Skin of body (tissue), 2 donors: Measurements from ENCODE around the gene INSRR. TPM values are rescaled to one million over a fixed set of nuclear protein-coding genes. Genes with fewer than 3 reads are reported as not detected.
A peak's percentile ranks its signal among the peaks of the same experiment; 100 is the strongest.

Source experiments
- DNase-seq: peaks from one replicate; lab custom pipeline; 2025; lab: John Stamatoyannopoulos, UW
- total RNA-seq: library from RNA; depleted of rRNA; stranded (reverse); fragments of >200 nt; gene quantifications from one replicate; pipeline ENCODE4 v1.2.3, GENCODE V29; 2014

The INSRR gene
- total RNA-seq, 1 donor from 2014 or later: under 0.01 TPM

- DNase-seq: no peak
Observed at GRCh38 chr1:156834322-156834721, 24.6 kb downstream of the INSRR start.

GRCh38 chr1:156833603-156834002 is 25.3 kb downstream of the INSRR start:
- DNase-seq: no peak

GRCh38 chr1:156832434-156832833 is 26.5 kb downstream of the INSRR start:
- DNase-seq: no peak

- DNase-seq: no peak
Observed at GRCh38 chr1:156828400-156829124, 30.4 kb downstream of the INSRR start.

- DNase-seq: no peak
Observed at GRCh38 chr1:156826630-156827029, 32.3 kb downstream of the INSRR start.

- no peak for DNase-seq
Observed at GRCh38 chr1:156823210-156823790, 35.6 kb downstream of the INSRR start.

GRCh38 chr1:156822680-156823079 is 36.2 kb downstream of the INSRR start:
- DNase-seq: no peak

- DNase-seq: no peak
Observed at GRCh38 chr1:156821801-156822200, 37.1 kb downstream of the INSRR start.

GRCh38 chr1:156816561-156817328 is 42.2 kb downstream of the INSRR start, which contains the start of gene SH2D2A:
Gene SH2D2A (minus strand): TSS chr1:156816848. CDS start chr1:156816708, 140 bp downstream.
- DNase-seq: no peak

- no peak for DNase-seq
Observed at GRCh38 chr1:156815961-156816422, 42.9 kb downstream of the INSRR start.

GRCh38 chr1:156815307-156815826 is 43.5 kb downstream of the INSRR start:
- peak; percentile 64 for DNase-seq

- no peak for DNase-seq
Observed at GRCh38 chr1:156814571-156815260, 44.2 kb downstream of the INSRR start.

GRCh38 chr1:156813750-156814570 is 45.0 kb downstream of the INSRR start:
- no peak for DNase-seq

GRCh38 chr1:156813298-156813697 is 45.6 kb downstream of the INSRR start:
- DNase-seq: no peak

- DNase-seq: no peak
Observed at GRCh38 chr1:156812293-156812990, 46.5 kb downstream of the INSRR start.

- no peak for DNase-seq
Observed at GRCh38 chr1:156811168-156811567, 47.7 kb downstream of the INSRR start.

GRCh38 chr1:156809711-156810366 is 49.1 kb downstream of the INSRR start:
- no peak for DNase-seq

GRCh38 chr1:156809281-156809680 is 49.6 kb downstream of the INSRR start:
- no peak for DNase-seq
